ENCODE data around the gene PCDHGA11.
"Not testable (repeated sequence)": the region's sequence is repeated elsewhere in the genome, so short reads cannot be mapped to it uniquely, and the experiment has no call there.

PCDHGA11 gene

DNA sequence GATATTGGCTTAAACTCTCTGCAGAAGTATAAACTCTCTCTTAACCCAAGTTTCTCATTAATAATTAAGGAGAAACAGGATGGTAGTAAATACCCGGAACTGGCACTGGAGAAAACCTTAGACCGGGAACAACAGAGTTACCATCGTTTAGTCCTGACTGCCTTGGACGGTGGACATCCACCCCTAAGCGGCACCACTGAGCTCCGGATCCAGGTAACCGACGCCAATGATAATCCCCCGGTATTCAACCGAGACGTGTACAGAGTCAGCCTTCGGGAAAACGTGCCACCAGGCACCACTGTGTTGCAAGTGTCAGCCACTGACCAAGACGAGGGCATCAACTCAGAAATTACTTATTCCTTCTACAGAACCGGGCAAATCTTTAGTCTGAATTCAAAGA, 22.2 kb upstream of the PCDHGA11 start:
- DNase-seq (ENCODE audit: low read depth) = no peak

DNA sequence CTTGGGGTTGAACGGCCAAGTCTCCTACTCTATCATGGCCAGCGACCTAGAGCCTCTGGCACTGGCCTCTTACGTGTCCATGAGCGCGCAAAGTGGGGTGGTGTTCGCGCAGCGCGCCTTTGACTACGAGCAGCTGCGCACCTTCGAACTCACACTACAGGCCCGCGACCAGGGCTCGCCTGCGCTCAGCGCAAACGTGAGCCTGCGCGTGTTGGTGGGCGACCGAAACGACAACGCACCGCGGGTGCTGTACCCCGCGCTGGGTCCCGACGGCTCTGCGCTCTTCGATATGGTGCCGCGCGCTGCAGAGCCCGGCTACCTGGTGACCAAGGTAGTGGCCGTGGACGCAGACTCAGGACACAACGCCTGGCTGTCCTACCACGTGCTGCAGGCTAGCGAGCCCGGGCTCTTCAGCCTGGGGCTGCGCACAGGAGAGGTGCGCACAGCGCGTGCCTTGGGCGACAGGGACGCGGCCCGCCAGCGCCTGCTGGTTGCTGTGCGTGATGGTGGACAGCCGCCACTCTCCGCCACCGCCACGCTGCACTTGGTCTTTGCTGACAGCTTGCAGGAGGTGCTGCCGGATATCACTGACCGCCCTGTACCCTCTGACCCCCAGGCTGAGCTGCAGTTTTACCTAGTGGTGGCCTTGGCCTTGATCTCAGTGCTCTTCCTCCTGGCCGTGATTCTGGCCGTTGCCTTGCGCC, 21.1 kb upstream of the PCDHGA11 start:
- no peak for DNase-seq (ENCODE audit: low read depth)

DNA sequence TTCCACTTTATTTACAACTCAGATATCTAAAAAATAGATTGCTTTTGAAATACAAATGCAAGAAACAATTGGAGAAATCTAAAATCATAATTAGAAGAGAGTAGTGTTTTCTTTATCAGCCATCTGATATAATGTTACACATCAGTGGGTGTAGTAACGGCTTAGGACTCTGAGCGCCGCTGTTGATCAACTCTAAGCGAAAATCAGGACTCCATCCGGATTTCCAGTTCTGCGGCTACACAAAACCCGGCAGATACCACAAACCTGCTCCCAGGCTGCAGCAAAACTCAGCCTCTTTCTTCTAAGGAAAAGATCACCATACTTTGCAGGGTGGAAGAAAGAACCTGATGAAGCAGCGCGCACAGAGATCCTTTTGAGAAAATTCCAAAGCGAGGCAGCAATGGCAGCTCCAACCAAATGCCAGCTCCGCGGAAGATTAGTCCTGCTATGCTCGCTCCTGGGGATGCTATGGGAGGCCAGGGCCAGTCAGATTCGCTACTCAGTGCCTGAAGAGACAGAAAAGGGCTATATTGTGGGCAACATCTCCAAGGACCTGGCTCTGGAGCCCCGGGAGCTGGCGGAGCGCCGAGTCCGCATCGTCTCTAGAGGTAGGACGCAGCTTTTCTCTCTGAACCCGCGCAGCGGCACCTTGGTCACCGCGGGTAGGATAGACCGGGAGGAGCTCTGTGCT, 18.2 kb upstream of the PCDHGA11 start, which contains the start of gene PCDHGA9:
Gene PCDHGA9 (plus strand): TSS at position 226 of the 691 bp plus-strand sequence. CDS start 175 bp downstream, at position 401.
- peak; percentile 48 for DNase-seq (ENCODE audit: low read depth)

DNA sequence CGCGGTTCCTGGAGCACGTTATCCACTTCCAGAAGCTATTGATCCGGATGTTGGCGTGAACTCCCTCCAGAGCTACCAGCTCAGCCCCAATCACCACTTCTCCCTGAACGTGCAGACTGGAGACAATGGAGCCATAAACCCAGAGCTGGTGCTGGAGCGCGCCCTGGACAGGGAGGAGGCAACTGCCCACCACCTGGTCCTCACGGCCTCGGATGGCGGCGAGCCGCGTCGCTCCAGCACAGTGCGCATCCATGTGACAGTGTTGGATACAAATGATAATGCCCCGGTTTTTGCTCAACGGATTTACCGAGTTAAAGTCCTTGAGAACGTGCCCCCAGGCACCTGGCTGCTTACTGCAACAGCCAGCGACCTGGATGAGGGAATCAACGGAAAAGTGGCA, 17.5 kb upstream of the PCDHGA11 start:
- no peak for DNase-seq (ENCODE audit: low read depth)

DNA sequence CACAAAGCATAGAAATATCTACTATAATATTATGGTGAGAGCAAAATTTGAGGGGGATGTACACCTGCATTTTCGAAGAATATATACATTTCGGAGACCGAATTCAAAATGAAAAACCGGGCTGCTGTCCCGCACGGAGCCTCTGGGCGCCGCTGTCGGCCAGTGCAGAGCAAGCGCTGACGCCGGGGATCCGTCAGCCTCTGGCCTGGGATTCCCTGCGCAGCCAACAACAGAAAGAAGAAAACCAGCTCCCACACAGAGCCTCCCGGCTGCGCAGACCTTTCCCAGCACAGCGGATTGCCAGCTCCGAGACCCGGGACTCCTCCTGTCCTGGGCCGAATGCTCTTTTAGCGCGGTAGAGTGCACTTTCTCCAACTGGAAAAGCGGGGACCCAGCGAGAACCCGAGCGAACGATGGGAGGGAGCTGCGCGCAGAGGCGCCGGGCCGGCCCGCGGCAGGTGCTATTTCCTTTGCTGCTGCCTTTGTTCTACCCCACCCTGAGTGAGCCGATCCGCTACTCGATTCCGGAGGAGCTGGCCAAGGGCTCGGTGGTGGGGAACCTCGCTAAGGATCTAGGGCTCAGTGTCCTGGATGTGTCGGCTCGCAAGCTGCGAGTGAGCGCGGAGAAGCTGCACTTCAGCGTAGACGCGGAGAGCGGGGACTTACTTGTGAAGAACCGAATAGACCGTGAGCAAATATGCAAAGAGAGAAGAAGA, 12.9 kb upstream of the PCDHGA11 start, which contains the start of gene PCDHGB6:
Gene PCDHGB6 (plus strand): TSS at position 232 of the 716 bp plus-strand sequence. CDS start 182 bp downstream, at position 414.
- peak; percentile 41 for DNase-seq (ENCODE audit: low read depth)

DNA sequence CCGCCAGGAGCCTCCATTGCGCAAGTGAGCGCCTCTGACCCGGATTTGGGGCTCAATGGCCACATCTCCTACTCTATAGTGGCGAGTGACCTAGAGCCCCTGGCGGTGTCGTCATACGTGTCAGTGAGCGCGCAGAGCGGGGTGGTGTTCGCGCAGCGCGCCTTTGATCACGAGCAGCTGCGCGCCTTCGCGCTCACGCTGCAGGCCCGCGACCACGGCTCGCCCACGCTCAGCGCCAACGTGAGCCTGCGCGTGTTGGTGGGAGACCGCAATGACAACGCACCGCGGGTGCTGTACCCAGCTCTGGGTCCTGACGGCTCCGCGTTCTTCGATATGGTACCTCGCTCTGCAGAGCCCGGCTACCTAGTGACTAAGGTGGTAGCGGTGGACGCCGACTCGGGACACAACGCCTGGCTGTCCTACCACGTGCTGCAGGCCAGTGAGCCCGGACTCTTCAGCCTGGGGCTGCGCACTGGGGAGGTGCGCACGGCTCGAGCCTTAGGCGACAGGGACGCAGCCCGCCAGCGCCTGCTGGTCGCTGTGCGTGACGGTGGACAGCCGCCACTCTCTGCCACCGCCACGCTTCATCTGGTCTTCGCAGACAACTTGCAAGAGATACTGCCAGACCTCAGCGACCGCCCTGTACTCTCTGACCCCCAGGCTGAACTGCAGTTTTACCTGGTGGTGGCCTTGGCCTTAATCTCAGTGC, 11.1 kb upstream of the PCDHGA11 start:
- no peak for DNase-seq (ENCODE audit: low read depth)

DNA sequence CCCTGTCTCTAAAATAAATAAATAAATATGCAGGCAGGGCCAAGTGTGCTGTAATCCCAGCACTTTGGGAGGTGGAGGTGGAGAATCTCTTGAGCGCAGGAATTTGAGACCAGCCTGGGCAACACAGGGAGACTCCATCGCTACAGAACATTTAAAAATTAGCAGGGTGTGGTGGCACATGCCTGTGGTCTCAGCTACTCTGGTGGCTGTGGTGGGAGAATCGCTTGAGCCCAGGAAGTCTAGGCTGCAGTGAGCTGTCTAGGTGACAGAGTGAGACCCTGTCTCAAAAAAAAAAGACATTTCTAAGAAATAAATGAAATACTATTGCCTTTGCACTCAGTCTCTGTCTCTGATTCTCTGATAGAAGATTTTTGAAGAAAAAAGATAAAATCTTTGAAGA, 9.3 kb upstream of the PCDHGA11 start:
- no peak for DNase-seq (ENCODE audit: low read depth)

DNA sequence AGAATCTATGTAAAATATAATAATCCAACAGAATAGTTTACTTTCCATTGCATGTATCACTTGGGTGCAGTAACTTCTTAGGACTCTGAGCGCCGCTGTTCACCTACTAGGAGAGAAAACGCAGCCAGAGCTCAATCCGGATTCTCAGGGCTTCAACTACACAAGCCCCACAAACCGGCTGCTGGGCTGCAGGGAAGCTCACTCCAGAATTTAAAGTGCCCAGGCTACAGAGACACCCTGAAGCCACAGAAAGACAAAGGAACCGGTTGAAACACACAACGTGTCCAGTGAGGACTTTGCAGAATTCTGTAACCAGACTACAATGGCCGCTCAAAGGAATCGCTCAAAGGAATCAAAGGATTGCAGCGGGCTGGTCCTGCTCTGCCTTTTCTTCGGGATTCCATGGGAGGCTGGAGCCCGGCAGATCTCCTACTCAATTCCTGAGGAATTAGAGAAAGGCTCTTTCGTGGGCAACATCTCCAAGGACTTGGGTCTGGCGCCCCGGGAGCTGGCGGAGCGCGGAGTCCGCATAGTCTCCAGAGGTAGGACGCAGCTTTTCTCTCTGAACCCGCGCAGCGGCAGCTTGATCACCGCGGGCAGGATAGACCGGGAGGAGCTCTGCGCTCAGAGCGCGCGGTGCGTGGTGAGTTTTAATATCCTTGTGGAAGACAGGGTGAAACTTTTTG, 7.9 kb upstream of the PCDHGA11 start, which contains the start of gene PCDHGA10:
Gene PCDHGA10 (plus strand): TSS at position 134 of the 686 bp plus-strand sequence. CDS start 189 bp downstream, at position 323.
- peak; percentile 74 for DNase-seq (ENCODE audit: low read depth)

DNA sequence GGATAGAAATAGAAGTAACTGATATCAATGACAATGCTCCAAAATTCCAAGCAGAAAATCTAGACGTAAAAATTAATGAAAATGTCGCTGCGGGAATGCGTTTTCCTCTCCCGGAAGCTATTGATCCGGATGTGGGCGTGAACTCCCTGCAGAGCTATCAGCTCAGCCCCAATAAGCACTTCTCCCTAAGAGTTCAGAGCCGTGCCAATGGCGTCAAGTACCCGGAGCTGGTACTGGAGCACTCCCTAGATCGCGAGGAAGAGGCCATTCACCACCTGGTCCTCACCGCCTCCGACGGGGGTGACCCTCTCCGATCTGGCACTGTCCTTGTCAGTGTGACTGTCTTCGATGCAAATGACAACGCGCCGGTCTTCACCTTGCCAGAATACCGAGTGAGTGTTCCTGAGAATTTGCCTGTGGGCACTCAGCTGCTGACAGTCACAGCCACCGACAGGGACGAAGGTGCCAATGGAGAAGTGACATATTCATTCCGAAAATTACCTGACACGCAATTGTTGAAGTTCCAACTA, 7.2 kb upstream of the PCDHGA11 start:
- no peak for DNase-seq (ENCODE audit: low read depth)

DNA sequence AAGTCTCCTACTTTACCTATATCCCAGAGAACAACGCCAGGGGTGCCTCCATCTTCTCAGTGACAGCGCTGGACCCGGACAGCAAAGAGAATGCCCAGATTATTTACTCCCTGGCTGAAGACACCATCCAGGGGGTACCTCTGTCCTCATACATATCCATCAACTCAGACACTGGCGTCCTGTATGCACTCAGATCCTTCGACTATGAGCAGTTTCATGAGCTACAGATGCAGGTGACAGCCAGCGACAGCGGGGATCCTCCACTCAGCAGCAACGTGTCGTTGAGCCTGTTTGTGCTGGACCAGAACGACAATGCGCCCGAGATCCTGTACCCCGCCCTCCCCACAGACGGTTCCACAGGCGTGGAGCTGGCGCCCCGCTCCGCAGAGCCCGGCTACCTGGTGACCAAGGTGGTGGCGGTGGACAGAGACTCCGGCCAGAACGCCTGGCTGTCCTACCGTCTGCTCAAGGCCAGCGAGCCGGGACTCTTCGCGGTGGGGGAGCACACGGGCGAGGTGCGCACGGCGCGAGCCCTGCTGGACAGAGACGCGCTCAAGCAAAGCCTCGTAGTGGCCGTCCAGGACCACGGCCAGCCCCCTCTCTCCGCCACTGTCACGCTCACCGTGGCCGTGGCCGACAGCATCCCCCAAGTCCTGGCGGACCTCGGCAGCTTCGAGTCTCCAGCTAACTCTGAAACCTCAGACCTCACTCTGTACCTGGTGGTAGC, 6.1 kb upstream of the PCDHGA11 start:
- DNase-seq (ENCODE audit: low read depth) = not testable (repeated sequence)

DNA sequence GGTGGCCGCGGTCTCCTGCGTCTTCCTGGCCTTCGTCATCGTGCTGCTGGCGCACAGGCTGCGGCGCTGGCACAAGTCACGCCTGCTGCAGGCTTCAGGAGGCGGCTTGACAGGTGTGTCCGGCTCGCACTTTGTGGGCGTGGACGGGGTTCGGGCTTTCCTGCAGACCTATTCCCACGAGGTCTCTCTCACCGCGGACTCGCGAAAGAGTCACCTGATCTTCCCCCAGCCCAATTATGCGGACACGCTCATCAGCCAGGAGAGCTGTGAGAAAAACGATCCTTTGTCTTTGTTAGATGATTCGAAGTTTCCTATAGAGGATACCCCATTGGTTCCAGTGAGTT, 5.6 kb upstream of the PCDHGA11 start:
- not testable (repeated sequence) for DNase-seq (ENCODE audit: low read depth)

DNA sequence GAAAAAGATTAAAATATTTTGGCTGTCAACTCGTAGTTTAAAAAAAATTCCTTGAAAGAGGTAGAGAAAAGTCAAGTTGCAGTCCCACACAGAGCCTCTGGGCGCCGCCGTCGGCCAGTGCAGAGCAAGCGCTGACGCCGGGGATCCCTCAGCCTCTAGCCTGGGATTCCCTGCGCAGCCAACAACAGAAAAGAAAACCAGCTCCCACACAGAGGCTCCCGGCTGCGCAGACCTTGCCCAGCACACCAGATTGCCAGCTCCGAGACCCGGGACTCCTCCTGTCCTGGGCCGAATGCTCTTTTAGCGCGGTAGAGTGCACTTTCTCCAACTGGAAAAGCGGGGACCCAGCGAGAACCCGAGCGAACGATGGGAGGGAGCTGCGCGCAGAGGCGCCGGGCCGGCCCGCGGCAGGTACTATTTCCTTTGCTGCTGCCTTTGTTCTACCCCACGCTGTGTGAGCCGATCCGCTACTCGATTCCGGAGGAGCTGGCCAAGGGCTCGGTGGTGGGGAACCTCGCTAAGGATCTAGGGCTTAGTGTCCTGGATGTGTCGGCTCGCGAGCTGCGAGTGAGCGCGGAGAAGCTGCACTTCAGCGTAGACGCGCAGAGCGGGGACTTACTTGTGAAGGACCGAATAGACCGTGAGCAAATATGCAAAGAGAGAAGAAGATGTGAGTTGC, 3.2 kb upstream of the PCDHGA11 start, which contains the start of gene PCDHGB7:
Gene PCDHGB7 (plus strand): TSS at position 184 of the 679 bp plus-strand sequence. CDS start 183 bp downstream, at position 367.
- peak; percentile 85 for DNase-seq (ENCODE audit: low read depth)

DNA sequence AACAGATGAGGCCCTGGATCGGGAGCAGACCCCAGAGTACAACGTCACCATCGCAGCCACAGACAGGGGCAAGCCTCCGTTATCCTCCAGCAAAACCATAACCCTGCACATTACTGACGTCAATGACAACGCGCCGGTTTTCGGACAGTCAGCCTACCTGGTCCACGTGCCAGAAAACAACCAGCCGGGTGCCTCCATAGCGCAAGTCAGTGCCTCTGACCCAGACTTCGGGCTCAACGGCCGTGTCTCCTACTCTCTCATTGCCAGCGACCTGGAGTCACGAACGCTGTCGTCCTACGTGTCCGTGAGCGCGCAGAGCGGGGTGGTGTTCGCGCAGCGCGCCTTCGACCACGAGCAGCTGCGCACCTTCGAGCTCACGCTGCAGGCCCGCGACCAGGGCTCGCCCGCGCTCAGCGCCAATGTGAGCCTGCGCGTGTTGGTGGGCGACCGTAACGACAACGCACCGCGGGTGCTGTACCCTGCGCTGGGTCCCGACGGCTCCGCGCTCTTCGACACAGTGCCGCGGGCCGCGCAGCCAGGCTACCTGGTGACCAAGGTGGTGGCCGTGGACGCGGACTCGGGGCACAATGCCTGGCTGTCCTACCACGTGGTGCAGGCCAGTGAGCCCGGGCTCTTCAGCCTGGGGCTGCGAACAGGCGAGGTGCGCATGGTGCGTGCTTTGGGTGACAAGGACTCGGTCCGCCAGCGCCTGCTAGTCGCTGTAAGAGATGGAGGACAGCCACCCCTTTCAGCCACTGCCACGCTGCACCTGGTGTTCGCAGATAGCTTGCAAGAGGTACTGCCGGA, 1.6 kb upstream of the PCDHGA11 start:
- DNase-seq (ENCODE audit: low read depth) = no peak

DNA sequence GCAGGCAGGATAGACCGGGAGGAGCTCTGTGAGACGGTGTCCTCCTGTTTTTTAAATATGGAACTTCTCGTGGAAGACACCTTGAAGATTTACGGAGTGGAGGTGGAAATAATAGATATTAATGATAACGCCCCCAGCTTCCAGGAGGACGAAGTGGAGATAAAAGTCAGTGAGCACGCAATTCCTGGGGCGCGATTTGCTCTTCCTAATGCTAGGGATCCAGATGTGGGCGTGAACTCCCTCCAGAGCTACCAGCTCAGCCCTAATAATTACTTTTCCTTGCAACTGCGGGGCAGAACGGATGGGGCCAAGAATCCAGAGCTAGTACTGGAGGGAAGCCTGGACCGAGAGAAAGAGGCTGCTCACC, 621 bp downstream of the PCDHGA11 start:
- no peak for DNase-seq (ENCODE audit: low read depth)

DNA sequence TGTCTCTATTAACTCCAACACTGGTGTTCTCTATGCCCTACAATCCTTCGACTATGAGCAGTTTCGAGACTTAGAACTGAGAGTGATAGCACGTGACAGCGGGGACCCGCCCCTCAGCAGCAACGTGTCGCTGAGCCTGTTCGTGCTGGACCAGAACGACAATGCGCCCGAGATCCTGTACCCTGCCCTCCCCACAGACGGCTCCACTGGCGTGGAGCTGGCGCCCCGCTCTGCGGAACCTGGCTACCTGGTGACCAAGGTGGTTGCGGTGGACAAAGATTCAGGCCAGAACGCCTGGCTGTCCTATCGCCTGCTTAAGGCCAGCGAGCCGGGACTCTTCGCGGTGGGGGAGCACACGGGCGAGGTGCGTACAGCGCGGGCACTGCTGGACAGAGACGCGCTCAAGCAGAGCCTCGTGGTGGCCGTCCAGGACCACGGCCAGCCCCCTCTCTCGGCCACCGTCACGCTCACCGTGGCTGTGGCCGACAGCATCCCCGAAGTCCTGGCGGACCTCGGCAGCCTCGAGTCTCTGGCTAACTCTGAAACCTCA, 2.0 kb downstream of the PCDHGA11 start:
- no peak for DNase-seq (ENCODE audit: low read depth)

DNA sequence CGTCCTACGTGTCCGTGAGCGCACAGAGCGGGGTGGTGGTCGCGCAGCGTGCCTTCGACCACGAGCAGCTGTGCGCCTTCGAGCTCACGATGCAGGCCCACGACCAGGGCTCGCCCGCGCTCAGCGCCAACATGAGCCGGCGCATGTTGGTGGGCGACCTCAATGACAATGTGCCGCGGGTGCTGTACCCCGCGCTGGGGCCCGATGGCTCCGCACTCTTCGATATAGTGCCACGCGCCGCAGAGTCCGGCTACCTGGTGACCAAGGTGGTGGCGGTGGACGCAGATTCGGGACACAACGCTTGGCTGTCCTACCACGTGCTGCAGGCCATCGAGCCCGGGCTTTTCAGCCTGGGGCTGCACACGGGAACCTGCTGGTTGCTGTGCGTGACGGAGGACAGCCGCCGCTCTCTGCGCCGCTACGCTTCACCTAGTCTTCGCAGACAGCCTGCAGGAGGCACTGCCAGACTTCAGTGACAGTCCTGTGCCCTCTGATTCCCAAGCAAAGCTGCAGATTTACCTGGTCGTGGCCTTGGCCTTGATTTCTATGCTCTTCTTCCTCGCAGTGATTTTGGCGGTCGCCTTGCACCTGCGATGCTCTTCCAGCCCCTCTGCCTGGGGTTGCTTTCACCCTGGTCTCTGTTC, 7.1 kb downstream of the PCDHGA11 start:
- DNase-seq (ENCODE audit: low read depth) = no peak

DNA sequence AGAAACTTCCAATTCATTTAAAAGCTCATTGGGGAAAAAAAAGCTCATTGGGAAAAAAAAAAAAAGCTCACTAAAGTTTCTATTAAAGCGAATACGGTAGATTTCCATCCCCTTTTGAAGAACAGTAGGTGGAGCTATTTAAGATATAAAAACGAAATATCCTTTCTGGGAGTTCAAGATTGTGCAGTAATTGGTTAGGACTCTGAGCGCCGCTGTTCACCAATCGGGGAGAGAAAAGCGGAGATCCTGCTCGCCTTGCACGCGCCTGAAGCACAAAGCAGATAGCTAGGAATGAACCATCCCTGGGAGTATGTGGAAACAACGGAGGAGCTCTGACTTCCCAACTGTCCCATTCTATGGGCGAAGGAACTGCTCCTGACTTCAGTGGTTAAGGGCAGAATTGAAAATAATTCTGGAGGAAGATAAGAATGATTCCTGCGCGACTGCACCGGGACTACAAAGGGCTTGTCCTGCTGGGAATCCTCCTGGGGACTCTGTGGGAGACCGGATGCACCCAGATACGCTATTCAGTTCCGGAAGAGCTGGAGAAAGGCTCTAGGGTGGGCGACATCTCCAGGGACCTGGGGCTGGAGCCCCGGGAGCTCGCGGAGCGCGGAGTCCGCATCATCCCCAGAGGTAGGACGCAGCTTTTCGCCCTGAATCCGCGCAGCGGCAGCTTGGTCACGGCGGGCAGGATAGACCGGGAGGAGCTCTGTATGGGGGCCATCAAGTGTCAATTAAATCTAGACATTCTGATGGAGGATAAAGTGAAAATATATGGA, 9.7 kb downstream of the PCDHGA11 start, which contains the start of gene PCDHGA12:
Gene PCDHGA12 (plus strand): TSS at position 176 of the 782 bp plus-strand sequence. CDS start 253 bp downstream, at position 429.
- peak; percentile 86 for DNase-seq (ENCODE audit: low read depth)

Measured in iris pigment epithelial cell (primary cell).